Measurements from ENCODE around the gene AREG. TPM values are rescaled to one million over a fixed set of nuclear protein-coding genes. Genes with fewer than 3 reads are reported as not detected.

AREG gene
- total RNA-seq, 1 donor from 2014 or later = 2.2 TPM

DNA sequence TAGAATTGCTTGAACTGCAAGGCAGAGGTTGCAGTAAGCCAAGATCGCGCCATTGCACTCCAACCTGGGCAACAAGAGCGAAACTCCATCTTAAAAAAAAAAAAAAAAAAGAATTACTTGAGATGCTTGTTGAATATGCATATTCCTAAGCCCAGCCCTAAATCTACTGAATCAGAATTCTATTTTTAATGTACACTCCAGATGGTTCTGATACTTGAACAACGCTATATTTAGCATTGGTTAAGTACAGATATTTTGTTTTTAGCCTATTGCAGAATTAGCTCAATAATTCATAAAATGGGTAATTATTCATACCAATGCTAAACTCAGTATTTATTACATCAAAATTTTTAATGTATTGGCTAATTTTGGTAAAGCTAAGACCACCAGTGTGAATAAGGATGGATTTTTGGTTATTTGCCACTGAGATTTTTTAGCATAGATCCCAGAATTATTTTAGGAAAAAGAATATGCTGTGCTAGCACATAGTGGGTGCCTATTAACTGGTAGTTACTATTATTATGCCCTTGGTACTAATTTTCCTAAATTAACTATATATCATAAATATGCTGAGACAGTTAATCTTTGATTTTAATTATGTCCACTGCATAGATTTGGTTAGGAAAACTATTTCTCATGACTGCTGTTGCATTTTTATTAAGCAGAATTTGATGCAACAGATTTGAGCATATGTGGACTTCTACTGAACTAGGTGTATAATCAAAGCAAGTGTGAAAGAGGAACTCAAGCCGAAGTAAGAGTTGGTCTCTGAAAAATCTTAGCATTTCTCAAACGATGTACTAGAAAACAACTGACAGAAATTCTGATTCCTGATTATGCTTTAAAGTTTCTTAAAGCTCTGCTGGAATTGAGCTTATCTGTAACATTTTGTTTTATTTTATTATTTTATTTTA lies 9.2 kb downstream of the AREG start:
- Mint-ChIP-seq H3K27me3 (no peaks in the 10 kb centered on the region), H3K4me1 (ENCODE audit: low read depth) (no peaks in the 10 kb centered on the region), H3K9me3 (ENCODE audit: low read depth) (no peaks in the 10 kb centered on the region), H3K27ac (no peak overlapping the region), H3K36me3 (ENCODE audit: insufficient read depth) (no peaks in the 10 kb centered on the region), H3K4me3 (ENCODE audit: low read depth) (no peak overlapping the region)
- TF ChIP-seq, protein P1, sequence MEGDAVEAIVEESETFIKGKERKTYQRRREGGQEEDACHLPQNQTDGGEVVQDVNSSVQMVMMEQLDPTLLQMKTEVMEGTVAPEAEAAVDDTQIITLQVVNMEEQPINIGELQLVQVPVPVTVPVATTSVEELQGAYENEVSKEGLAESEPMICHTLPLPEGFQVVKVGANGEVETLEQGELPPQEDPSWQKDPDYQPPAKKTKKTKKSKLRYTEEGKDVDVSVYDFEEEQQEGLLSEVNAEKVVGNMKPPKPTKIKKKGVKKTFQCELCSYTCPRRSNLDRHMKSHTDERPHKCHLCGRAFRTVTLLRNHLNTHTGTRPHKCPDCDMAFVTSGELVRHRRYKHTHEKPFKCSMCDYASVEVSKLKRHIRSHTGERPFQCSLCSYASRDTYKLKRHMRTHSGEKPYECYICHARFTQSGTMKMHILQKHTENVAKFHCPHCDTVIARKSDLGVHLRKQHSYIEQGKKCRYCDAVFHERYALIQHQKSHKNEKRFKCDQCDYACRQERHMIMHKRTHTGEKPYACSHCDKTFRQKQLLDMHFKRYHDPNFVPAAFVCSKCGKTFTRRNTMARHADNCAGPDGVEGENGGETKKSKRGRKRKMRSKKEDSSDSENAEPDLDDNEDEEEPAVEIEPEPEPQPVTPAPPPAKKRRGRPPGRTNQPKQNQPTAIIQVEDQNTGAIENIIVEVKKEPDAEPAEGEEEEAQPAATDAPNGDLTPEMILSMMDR (IDR thresholded peaks at IDR 0.05; ENCODE audit: unreplicated experiment) = no peak
- DNase-seq (ENCODE audit: low spot score, unreplicated experiment) = no peak

DNA sequence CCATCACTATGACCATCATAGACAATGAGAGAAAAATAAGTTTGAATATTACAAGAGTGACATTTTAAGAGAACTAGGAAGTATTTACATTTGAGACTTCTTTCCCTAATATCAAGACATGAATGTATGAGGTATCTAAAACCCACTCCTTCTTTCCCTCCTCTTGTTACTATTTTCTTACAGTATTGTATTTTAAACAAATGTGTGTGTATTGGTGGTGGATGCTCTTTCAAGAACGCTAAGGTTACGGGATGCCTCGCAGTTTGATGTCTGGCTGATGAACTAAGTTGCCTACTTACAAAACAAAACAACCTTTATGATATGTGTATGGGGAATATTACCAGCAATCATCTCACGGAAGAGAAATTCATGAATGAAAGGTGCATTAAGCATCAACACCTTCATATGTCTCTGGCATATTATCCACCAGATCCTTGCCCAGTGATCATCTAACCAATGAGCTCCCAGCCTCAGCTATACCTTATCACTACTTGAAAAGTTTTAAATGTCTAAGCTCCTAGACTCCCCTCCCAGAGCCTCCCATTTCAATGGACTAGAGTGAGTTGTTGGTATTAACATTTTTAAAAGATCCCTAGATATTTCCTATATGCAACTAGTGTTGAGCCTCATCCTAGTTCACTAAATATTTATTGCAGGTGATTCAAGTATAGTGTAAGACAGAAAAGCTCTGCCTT lies 10.6 kb downstream of the AREG start:
- TF ChIP-seq, protein P1 (IDR thresholded peaks at IDR 0.05; ENCODE audit: unreplicated experiment) = no peak
- Mint-ChIP-seq H3K4me1 (ENCODE audit: low read depth) (no peaks in the 10 kb centered on the region), H3K9me3 (ENCODE audit: low read depth) (peaks cover 7% of the 10 kb centered on the region), H3K36me3 (ENCODE audit: insufficient read depth) (no peaks in the 10 kb centered on the region), H3K27me3 (no peaks in the 10 kb centered on the region), H3K27ac (no peak overlapping the region), H3K4me3 (ENCODE audit: low read depth) (no peak overlapping the region)
- no peak for DNase-seq (ENCODE audit: low spot score, unreplicated experiment)

DNA sequence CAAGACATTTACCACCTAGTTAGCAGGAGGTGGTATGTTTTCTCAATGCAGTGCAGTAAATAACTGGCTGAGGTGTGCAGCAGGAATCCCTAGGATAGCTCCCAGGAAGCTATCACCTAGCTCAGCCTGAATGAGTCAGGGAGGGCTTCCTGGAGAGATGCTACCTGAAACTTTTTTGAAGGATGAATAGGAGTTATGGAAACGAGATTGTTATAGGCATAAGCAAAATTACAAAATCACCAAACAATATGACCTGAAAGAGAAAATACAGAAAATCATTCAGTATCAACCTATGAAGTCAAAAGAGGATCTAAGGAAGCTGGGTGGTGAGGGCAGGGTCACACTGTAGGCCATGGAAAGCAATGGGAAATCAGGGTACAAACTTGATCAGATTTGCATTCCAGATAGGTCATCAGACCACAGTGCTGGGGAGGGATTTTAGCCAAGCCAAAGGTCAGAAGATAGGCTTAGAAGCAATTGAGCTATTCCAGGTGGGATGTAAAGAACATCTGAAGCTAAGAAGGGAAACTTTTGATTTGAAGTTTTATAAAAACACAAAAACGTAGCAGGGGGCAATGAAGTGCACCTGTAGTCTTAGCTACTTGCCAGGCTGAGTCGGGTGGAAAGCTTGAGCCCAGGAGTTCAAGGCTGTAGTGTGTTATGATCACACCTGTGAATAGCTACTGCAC lies 11.3 kb downstream of the AREG start:
- no peak for DNase-seq (ENCODE audit: low spot score, unreplicated experiment)
- Mint-ChIP-seq H3K4me1 (ENCODE audit: low read depth) (no peaks in the 10 kb centered on the region), H3K27me3 (no peaks in the 10 kb centered on the region), H3K27ac (no peak overlapping the region), H3K9me3 (ENCODE audit: low read depth) (peaks cover 7% of the 10 kb centered on the region), H3K36me3 (ENCODE audit: insufficient read depth) (no peaks in the 10 kb centered on the region), H3K4me3 (ENCODE audit: low read depth) (no peak overlapping the region)
- TF ChIP-seq, protein P1 (IDR thresholded peaks at IDR 0.05; ENCODE audit: unreplicated experiment) = no peak

DNA sequence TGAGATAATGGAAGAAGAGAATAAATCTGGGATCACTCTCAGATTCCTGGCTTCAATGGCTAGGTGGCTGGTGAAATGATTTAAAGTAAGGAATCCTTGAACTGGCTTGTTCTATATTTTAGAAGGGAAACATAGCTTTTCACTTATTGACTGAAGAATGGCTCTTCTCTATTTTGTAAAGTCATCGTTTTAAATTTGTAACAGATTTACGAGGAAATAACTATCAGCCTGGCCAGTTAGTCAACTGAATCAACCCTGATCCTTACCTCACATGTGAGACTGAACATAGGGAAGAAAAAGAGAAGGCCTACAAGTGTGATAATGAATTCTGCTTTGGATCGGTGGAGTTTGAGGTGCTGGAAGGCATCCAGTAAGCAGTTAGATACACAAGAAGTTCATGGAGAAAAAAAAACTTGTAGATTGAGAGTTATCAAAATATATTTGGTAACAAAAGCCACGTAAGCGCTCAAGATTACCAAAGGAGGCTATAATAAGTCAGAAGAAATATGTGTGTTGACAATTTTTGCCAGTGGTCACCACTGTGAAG lies 12.0 kb downstream of the AREG start:
- Mint-ChIP-seq H3K36me3 (ENCODE audit: insufficient read depth) (no peaks in the 10 kb centered on the region), H3K27me3 (no peaks in the 10 kb centered on the region), H3K9me3 (ENCODE audit: low read depth) (peaks cover 7% of the 10 kb centered on the region), H3K4me1 (ENCODE audit: low read depth) (no peaks in the 10 kb centered on the region), H3K4me3 (ENCODE audit: low read depth) (no peak overlapping the region), H3K27ac (no peak overlapping the region)
- no peak for DNase-seq (ENCODE audit: low spot score, unreplicated experiment)
- TF ChIP-seq, protein P1 (IDR thresholded peaks at IDR 0.05; ENCODE audit: unreplicated experiment) = no peak

DNA sequence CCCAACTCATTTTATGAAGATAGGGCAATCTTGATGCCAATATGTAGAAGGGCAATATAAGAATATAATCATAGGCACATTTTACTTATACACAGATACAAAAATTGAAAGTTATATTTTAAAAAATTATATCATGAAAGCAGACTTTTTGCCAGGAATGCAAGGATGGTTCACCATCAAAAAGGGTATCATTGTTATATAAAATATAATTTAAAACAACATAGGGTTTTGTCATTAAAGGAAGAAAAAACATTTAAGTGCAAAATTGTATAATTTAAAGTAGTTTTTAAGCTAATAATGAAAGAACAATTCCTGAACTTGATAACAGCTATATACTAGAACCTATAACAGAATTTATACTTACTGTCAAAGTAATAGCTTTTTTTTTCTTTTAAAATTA lies 15.9 kb downstream of the AREG start:
- Mint-ChIP-seq H3K9me3 (ENCODE audit: low read depth) (peaks cover 7% of the 10 kb centered on the region), H3K36me3 (ENCODE audit: insufficient read depth) (no peaks in the 10 kb centered on the region), H3K4me3 (ENCODE audit: low read depth) (no peak overlapping the region), H3K27me3 (no peaks in the 10 kb centered on the region), H3K4me1 (ENCODE audit: low read depth) (no peaks in the 10 kb centered on the region), H3K27ac (no peak overlapping the region)
- TF ChIP-seq, protein P1 (IDR thresholded peaks at IDR 0.05; ENCODE audit: unreplicated experiment) = no peak
- no peak for DNase-seq (ENCODE audit: low spot score, unreplicated experiment)

Data from progenitor cell of endocrine pancreas (in vitro differentiated cells).